ENCODE measurements around the gene ADCY3.

DNA sequence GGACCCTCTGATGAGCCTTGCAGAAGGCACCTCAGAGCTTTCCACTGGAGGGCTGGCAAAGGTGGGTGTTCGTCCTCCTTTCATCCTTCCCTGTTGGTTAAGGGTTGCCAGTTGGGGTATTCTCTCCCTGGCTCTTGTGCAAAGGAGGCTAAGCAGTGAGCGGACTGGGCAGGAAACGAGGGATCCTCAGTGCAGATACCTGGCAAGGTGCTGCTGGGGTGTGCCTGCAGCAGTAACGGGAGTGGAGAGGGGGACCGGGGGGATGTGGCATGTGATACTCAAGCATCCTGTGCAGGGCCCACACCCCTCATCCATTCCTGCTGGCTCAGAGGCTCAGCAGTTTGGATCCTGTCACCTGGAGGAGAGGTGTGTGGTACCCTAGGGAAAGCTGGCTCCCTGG, 4.2 kb upstream of the ADCY3 start:
- TF ChIP-seq RFX5 (IDR thresholded peaks at IDR 0.05; ENCODE audit: low read depth, low read length) (no peak), ESRRA (IDR thresholded peaks at IDR 0.05; ENCODE audit: low read length) (no peak)
- TF ChIP-seq, protein P1, sequence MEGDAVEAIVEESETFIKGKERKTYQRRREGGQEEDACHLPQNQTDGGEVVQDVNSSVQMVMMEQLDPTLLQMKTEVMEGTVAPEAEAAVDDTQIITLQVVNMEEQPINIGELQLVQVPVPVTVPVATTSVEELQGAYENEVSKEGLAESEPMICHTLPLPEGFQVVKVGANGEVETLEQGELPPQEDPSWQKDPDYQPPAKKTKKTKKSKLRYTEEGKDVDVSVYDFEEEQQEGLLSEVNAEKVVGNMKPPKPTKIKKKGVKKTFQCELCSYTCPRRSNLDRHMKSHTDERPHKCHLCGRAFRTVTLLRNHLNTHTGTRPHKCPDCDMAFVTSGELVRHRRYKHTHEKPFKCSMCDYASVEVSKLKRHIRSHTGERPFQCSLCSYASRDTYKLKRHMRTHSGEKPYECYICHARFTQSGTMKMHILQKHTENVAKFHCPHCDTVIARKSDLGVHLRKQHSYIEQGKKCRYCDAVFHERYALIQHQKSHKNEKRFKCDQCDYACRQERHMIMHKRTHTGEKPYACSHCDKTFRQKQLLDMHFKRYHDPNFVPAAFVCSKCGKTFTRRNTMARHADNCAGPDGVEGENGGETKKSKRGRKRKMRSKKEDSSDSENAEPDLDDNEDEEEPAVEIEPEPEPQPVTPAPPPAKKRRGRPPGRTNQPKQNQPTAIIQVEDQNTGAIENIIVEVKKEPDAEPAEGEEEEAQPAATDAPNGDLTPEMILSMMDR (IDR thresholded peaks at IDR 0.05 in 2 of 3, conservative IDR thresholded peaks at IDR 0.05 in 1 of 3; ENCODE audit: control insufficient read depth in 2 of 3, extremely low read depth in 1 of 3, insufficient read depth in 1 of 3, low read depth in 3 of 3, low read length in 3 of 3) = no peak
